ENCODE data around the gene FGFBP2.
"Not testable (repeated sequence)": the region's sequence is repeated elsewhere in the genome, so short reads cannot be mapped to it uniquely, and the experiment has no call there.

FGFBP2 gene

GRCh38 chr4:15926486-15926885 lies 36.5 kb downstream of the FGFBP2 start:
- no peak for DNase-seq

GRCh38 chr4:15925830-15926229 lies 37.1 kb downstream of the FGFBP2 start:
- DNase-seq, result no peak

- no peak for DNase-seq
These were observed 41.4 kb downstream of the FGFBP2 start for GRCh38 chr4:15921592-15921932.

- no peak for DNase-seq
These were observed 42.0 kb downstream of the FGFBP2 start for GRCh38 chr4:15920723-15921591.

GRCh38 chr4:15918484-15919129 lies 44.4 kb downstream of the FGFBP2 start:
- no peak for DNase-seq

GRCh38 chr4:15917297-15917696 lies 45.7 kb downstream of the FGFBP2 start:
- DNase-seq, result no peak

- DNase-seq, result not testable (repeated sequence)
These were observed 46.6 kb downstream of the FGFBP2 start for GRCh38 chr4:15916358-15916757.

GRCh38 chr4:15914736-15915135 lies 48.2 kb downstream of the FGFBP2 start:
- DNase-seq, result no peak

- no peak for DNase-seq
These were observed 48.7 kb downstream of the FGFBP2 start for GRCh38 chr4:15914291-15914690.

- DNase-seq, result no peak
These were observed 49.4 kb downstream of the FGFBP2 start for GRCh38 chr4:15913631-15913970.

- no peak for DNase-seq
These were observed 49.9 kb downstream of the FGFBP2 start for GRCh38 chr4:15912961-15913630.

- DNase-seq, result no peak
These were observed 50.7 kb downstream of the FGFBP2 start for GRCh38 chr4:15912236-15912635.

All from activated effector memory CD4-positive, alpha-beta T cell treated with anti-CD3 and anti-CD28 coated beads, Interleukin-2, amount 50 U/mL, for 16 hours (primary cell).